NCI-H226 (cell line): ENCODE measurements around the gene CDC42BPA.
A peak's percentile ranks its signal among the peaks of the same experiment; 100 is the strongest.

Experiments used
- DNase-seq: peaks from one replicate; pipeline ENCODE4 v3.0.0-alpha.2; 2015

CDC42BPA gene

GRCh38 chr1:227335242-227336020 is 17.1 kb upstream of the CDC42BPA start:
- no peak for DNase-seq

DNA sequence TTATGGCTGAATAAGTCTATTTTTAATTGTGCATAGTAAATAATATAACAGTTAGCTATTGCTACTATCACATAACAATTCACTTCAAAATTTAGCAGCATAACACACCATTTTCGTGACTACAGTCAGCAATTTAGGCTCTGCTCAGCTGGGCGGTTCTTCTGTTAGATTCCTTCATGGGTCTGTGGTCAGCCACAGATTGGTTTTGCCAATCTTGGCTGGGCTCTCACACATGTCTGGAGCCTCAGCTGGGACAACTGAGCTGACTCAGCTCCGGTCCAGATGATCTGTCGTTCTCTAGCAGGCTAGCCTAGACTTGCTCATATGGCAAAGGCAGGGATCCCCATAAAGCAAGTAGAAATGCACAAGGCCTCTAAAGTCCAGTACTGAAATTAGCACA is 15.1 kb upstream of the CDC42BPA start:
- peak; percentile 43 for DNase-seq

DNA sequence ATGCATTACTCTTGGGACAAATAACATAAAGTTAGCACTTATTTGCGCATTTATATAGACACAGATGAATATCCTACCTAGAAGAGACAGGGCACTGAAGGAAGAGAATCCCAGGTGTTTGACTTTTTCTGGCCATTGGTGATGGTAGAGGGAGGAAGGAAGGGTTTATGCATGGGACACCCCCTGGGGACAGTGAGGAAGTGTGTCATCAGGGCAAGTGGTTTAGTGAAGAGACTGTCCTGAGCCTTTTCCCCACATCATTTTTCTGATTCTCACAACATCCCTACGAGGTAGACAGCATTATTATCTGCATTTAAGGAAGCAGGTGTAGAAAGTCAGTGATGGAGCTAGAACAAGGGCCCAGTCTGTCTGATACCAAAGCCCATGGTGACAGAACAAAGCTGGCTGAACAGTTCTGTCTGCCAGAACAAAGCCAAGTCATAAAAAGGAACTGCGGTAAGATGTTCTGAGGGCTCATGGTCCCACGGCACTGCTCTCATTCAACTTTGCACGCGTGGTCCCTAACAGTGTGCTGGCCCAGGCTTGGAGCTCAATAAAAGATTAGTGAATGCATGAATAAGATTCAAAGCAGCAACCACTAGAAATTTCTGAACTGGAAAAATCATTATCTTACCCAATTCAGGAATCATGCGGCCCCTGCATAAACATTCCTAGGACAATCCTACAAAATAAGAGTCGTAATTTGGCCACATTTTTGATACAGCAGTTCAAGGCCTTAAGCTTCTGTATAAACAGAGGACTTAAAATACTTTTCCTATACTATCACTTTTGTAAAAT is 12.2 kb upstream of the CDC42BPA start:
- no peak for DNase-seq

GRCh38 chr1:227328405-227329019 is 10.2 kb upstream of the CDC42BPA start:
- no peak for DNase-seq

DNA sequence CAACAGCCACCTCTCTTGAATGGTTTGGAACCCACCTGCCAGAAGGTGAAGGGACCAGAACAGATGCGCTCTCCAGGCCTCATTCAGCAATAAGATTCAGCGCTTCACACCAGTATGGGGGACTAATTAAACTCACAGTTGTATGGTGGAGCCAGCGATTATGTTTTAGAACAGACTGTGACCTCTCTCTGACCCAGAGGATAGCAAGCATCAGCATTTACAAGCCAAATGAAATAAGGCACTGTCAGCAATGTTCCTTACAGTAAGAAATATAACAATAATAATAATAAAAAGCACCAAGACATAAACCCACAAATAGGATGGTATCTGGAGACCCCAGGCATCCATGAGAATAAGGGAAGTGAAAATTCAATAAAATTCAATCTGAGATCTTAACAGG is 6.9 kb upstream of the CDC42BPA start:
- no peak for DNase-seq

DNA sequence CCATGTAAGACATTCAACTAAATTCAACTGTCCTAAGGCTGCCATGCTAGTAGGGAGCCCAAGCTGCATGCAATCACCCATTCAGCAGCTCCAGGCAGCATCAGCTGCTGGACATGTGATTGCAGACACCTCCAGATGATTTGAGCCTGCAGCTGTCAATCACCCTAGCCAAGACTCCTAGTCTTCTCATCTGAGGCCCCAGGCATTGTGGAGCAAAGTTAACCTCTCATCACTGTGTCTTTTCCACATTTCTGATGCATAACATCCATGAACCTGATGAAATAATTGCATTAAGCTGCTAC is 5.6 kb upstream of the CDC42BPA start:
- DNase-seq, result no peak

- no peak for DNase-seq
Observed at GRCh38 chr1:227323171-227323966, 5.1 kb upstream of the CDC42BPA start.

GRCh38 chr1:227322376-227322775 is 4.1 kb upstream of the CDC42BPA start:
- DNase-seq, result no peak

DNA sequence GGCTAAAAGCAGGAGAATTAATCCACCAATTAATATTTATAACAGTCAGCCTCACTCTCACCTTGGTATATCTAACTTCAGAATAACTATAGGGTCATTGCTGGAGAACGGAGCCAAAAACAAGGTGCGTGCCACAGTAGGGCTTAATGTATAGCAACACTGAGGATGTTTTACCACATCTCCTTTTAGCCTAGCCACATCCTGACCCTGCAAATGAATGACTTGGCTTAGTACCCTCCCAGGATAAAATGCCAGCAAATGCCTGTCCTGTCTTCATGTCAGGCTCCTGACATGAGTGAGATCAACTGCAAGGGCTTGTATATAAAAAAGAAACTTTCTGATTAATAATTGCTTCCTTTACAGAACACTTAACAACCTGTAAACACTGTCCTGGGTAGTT is 2.7 kb upstream of the CDC42BPA start:
- no peak for DNase-seq

- DNase-seq, result no peak
Observed at GRCh38 chr1:227320476-227320875, 2.2 kb upstream of the CDC42BPA start.

- no peak for DNase-seq
Observed at GRCh38 chr1:227318853-227319607, 738 bp upstream of the CDC42BPA start.

DNA sequence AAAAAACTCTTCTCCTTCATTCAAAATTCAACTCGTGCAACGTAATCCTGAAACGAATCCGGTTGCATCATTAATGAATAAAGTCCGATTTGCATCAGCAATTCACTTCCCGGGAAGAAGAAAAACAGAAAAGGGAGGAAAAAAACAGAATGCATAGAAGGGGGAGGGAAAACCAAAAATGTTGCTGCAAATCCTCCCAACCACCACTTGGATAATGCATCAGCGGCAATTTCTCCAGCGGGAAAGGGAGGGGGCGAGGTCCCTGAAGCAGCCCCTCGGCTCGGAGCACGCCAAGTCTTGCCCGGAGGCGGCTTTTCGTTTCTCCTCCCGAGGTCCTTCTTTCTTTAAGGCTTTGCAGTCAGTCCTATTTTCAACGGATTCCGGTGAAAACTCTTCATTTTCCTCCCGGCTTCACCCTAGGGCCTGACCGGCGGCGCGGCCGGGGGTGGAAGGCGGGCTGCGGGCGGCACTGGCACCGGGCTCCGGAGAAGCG is 723 bp downstream of the CDC42BPA start:
- peak; percentile 6 for DNase-seq

GRCh38 chr1:227317011-227317451 is 1.3 kb downstream of the CDC42BPA start:
- no peak for DNase-seq

DNA sequence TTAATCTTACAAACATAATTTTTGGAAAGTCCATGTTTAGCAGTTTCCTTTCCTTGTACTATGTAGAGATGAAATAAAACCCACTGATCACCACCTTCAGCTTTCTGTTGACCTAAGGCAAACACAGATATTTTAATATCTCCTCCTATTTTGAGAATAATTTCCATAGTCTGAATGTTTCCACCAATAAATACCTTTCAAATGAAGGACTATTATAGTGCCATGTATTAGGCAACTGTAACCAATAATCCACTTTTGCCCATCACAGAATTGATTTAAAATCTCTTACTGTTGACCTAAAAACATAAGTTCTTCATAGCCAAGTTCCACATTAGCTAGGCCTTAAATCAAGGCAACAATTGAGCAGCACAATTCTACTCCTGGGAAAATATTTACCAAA is 1.8 kb downstream of the CDC42BPA start:
- no peak for DNase-seq

- DNase-seq, result no peak
Observed at GRCh38 chr1:227315629-227316346, 2.5 kb downstream of the CDC42BPA start.

DNA sequence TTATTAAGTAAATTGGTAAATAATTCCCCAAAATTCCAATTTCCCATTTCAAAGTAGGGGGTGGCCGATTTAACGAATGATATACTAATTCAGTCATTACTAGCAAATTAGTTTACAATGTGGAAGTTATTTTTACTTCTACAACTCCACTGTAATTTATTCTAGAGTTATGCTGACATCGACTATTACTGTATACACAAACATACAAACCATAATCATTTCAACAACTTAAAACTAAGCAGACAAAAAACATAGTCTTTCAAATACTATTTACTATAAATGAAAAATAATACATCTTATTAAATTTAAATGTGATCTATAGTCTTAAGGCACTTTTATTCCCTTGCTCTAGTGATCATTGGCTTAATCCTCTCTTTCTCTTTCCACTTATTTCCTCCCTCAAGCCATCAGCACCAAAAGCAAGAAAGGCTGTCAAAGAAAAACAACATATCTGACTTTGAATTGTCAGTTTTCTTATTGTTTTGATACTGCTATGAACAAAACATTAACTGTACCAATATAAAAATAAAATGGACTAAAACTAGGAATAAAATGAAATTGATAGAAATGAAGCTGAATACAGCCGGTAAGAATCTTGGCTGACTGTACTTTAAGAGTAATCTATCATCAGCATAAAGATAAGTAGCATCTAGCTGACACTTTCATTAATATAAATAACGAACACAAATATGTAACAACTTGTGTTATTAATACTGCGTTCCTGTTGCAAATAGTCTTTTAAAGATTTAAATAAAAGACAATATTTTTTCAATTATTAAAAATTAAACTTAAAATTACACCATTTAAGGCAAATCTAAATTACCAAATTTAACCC is 4.1 kb downstream of the CDC42BPA start:
- DNase-seq, result no peak

DNA sequence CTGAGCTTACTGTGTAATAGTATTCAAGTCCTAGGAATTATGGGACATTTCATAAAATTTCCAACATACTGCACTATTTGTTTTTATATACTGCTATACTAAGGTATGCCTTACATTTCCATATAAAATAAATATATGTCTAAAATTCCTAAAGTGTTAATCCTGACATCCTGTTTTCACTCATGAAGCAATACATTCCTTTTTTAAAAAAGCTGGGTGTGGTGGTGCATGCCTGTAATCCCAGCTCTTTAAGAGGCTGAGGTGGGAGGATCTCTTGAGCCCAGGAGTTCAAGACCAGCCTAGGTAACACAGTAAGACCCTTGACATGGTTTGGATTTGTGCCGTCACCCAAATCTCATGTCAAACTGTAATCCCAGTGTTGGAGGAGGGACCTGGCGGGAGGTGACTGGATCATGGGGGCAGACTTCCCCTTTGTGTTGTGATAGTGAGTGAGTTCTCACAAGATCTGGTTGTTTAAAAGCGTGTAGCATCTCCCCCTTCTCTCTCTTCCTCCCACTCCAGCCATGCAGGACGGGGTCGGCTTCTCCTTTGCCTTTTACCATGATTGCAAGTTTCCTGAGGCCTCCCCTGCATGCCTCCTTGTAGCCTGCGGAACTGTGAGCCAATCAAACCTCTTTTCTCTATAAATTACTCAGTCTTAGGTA is 5.8 kb downstream of the CDC42BPA start:
- DNase-seq, result peak; percentile 17

- no peak for DNase-seq
Observed at GRCh38 chr1:227311389-227312001, 6.8 kb downstream of the CDC42BPA start.
